ENCODE data around the gene RPS6KA6.

- no peak for TF ChIP-seq CTCF (conservative IDR thresholded peaks at IDR 0.05 in 1 of 2, IDR thresholded peaks at IDR 0.05 in 1 of 2; ENCODE audit: extremely low read depth in 1 of 2, insufficient read depth in 1 of 2, low read depth in 1 of 2, low read length in 2 of 2)
- TF ChIP-seq EZH2 (IDR thresholded peaks at IDR 0.05; ENCODE audit: borderline replicate concordance, low read length) = no peak
These were observed 12.0 kb downstream of the RPS6KA6 start for GRCh38 chrX:84175958-84176357.

Data from mammary epithelial cell (primary cell).